ENCODE measurements around the gene ATP9B. TPM values are rescaled to one million over a fixed set of nuclear protein-coding genes. Genes with fewer than 3 reads are reported as not detected.

Gene ATP9B
- polyA plus RNA-seq, 3 donors = 7.2 to 20.3 (median 14.0) TPM

GRCh38 chr18:79315596-79315995, 246.4 kb downstream of the ATP9B start:
- no peak for DNase-seq
- WGBS (ENCODE audit: insufficient coverage) = no CpG with 5 or more reads among the region's 2 CpGs
- no peaks in the 10 kb centered on the region for H3K4me1 ChIP-seq (ENCODE audit: control insufficient read depth in 1 of 2, insufficient read depth in 2 of 2, low read length in 2 of 2)
- no peak overlapping the region for H3K4me2 ChIP-seq (replicated peaks; ENCODE audit: extremely low read depth, low read length, poor library complexity, severe bottlenecking)
- peaks cover 3 to 9% (median 5%) of the 10 kb centered on the region in 7 donors for H3K9me3 Mint-ChIP-seq
- H3K79me2 ChIP-seq (ENCODE audit: insufficient read depth, low read length) = no peaks in the 10 kb centered on the region
- no peak overlapping the region for H3K4me3 ChIP-seq (replicated peaks in 1 of 3; ENCODE audit: low read depth in 2 of 3, low read length in 3 of 3)
- no peak overlapping the region for H3K4me3 Mint-ChIP-seq
- H3K27ac Mint-ChIP-seq = no peak overlapping the region
- H3K36me3 Mint-ChIP-seq = peaks cover 40 to 59% of the 10 kb centered on the region in 2 donors
- no peak for TF ChIP-seq CTCF (IDR thresholded peaks at IDR 0.05)
- H3K36me3 ChIP-seq (replicated peaks in 1 of 2; ENCODE audit: control insufficient read depth in 1 of 2, insufficient read depth in 2 of 2, low read length in 2 of 2) = peaks cover 11 to 39% of the 10 kb centered on the region in 2 donors
- H3K27me3 ChIP-seq (ENCODE audit: control insufficient read depth in 2 of 2, insufficient read depth in 2 of 2, low read length in 2 of 2) = no peaks in the 10 kb centered on the region
- H4K20me1 ChIP-seq (ENCODE audit: insufficient read depth, low read length) = no peaks in the 10 kb centered on the region
- no peaks in the 10 kb centered on the region for H3K27me3 Mint-ChIP-seq (ENCODE audit: low read depth in 3 of 3)
- H3K27ac ChIP-seq (ENCODE audit: low read depth in 1 of 2, low read length in 2 of 2) = no peak overlapping the region
- H2AFZ ChIP-seq (ENCODE audit: insufficient read depth, low read depth, low read length, poor library complexity, severe bottlenecking) = no peak overlapping the region
- no peaks in the 10 kb centered on the region for H3K4me1 Mint-ChIP-seq
- no peak overlapping the region for H3K9ac ChIP-seq (ENCODE audit: insufficient read depth, low read length, poor library complexity, severe bottlenecking)
- intact Hi-C loops (cut with micrococcal nuclease) = no loop called here
- peaks cover 3 to 5% of the 10 kb centered on the region in 2 donors for H3K9me3 ChIP-seq (replicated peaks in 1 of 2; ENCODE audit: control insufficient read depth in 1 of 2, insufficient read depth in 1 of 2, low read length in 2 of 2)

GRCh38 chr18:79317703-79318102, 248.5 kb downstream of the ATP9B start:
- Mint-ChIP-seq H3K36me3 (peaks cover 33 to 55% of the 10 kb centered on the region in 2 donors), H3K27me3 (ENCODE audit: low read depth in 3 of 3) (no peaks in the 10 kb centered on the region)

More at GRCh38 chr18:79317703-79318102, 248.5 kb downstream of the ATP9B start:
- TF ChIP-seq CTCF (IDR thresholded peaks at IDR 0.05) = no peak
- intact Hi-C loops (cut with micrococcal nuclease) = no loop called here
- H3K4me2 ChIP-seq (replicated peaks; ENCODE audit: extremely low read depth, low read length, poor library complexity, severe bottlenecking) = no peak overlapping the region
- H3K27ac Mint-ChIP-seq = peak overlapping the region in 1 of 7 donors; percentile 36
- H3K27ac ChIP-seq (ENCODE audit: low read depth in 1 of 2, low read length in 2 of 2) = no peak overlapping the region
- DNase-seq = no peak
- no peak overlapping the region for H2AFZ ChIP-seq (ENCODE audit: insufficient read depth, low read depth, low read length, poor library complexity, severe bottlenecking)
- peaks cover 3 to 5% of the 10 kb centered on the region in 2 donors for H3K9me3 ChIP-seq (replicated peaks in 1 of 2; ENCODE audit: control insufficient read depth in 1 of 2, insufficient read depth in 1 of 2, low read length in 2 of 2)
- H3K4me3 ChIP-seq (replicated peaks in 1 of 3; ENCODE audit: low read depth in 2 of 3, low read length in 3 of 3) = no peak overlapping the region
- H3K9ac ChIP-seq (ENCODE audit: insufficient read depth, low read length, poor library complexity, severe bottlenecking) = no peak overlapping the region
- H3K36me3 ChIP-seq (replicated peaks in 1 of 2; ENCODE audit: control insufficient read depth in 1 of 2, insufficient read depth in 2 of 2, low read length in 2 of 2) = peaks cover 13 to 41% of the 10 kb centered on the region in 2 donors
- H3K4me3 Mint-ChIP-seq = no peak overlapping the region
- no peaks in the 10 kb centered on the region for H3K4me1 ChIP-seq (ENCODE audit: control insufficient read depth in 1 of 2, insufficient read depth in 2 of 2, low read length in 2 of 2)
- WGBS (ENCODE audit: insufficient coverage) = 97% methylated on average over 2 of the region's 2 CpGs
- H3K79me2 ChIP-seq (ENCODE audit: insufficient read depth, low read length) = no peaks in the 10 kb centered on the region
- H3K27me3 ChIP-seq (ENCODE audit: control insufficient read depth in 2 of 2, insufficient read depth in 2 of 2, low read length in 2 of 2) = no peaks in the 10 kb centered on the region
- H3K9me3 Mint-ChIP-seq = peaks cover 4 to 12% (median 7%) of the 10 kb centered on the region in 7 donors
- H3K4me1 Mint-ChIP-seq = no peaks in the 10 kb centered on the region
- no peaks in the 10 kb centered on the region for H4K20me1 ChIP-seq (ENCODE audit: insufficient read depth, low read length)

Data from CD14-positive monocyte (primary cell).